Epithelial cell of proximal tubule (primary cell): ENCODE data around the gene ASB9. TPM values are rescaled to one million over a fixed set of nuclear protein-coding genes. Genes with fewer than 3 reads are reported as not detected.
"Not testable (repeated sequence)": the region's sequence is repeated elsewhere in the genome, so short reads cannot be mapped to it uniquely, and the experiment has no call there.

Experiments
- DNase-seq: peaks from one replicate; pipeline ENCODE4 v3.0.0-alpha.2; 2011; ENCODE audit warnings: low read depth
- H3K4me3 ChIP-seq: 2 replicates; pipeline ENCODE4 v1.5.1; 2011; ENCODE audit warnings: low read depth, mild to moderate bottlenecking, low read length
- CTCF ChIP-seq: conservative IDR thresholded peaks from 2 replicates; pipeline ENCODE4 v1.5.1; 2012; ENCODE audit warnings: low read depth, mild to moderate bottlenecking, low read length
- total RNA-seq: library from RNA; depleted of rRNA; stranded (reverse); fragments of >200 nt; gene quantifications from 2 replicates; pipeline ENCODE4 v1.2.3, GENCODE V29; 2015

The ASB9 gene
- 6.3 and 9.6 TPM in 2 replicates for total RNA-seq

GRCh38 chrX:15269618-15270521 is at the start of gene ASB9:
TSS of gene ASB9 (minus strand) at chrX:15270083. CDS start at chrX:15269874, 209 bp downstream.
- peak; percentile 86 for DNase-seq
- peak within 1 kb of the TSS; percentile 41 for H3K4me3 ChIP-seq
- TF ChIP-seq CTCF = no peak

GRCh38 chrX:15319075-15319474 is 49.2 kb upstream of the ASB9 start:
- TF ChIP-seq CTCF = no peak
- no peak for DNase-seq
- H3K4me3 ChIP-seq = no peak overlapping the region

- no peak for TF ChIP-seq CTCF
- H3K4me3 ChIP-seq = no peak within 1 kb of the TSS
- no peak for DNase-seq
These were observed 45.6 kb upstream of the ASB9 start, which contains the start of gene ASB11 for GRCh38 chrX:15315509-15315908. TSS of gene ASB11 (minus strand) at chrX:15315640. CDS start at chrX:15315605, 35 bp downstream.

- H3K4me3 ChIP-seq = no peak overlapping the region
- no peak for TF ChIP-seq CTCF
- DNase-seq = no peak
These were observed 44.6 kb upstream of the ASB9 start for GRCh38 chrX:15314472-15314871.

GRCh38 chrX:15311119-15311518 is 41.2 kb upstream of the ASB9 start:
- TF ChIP-seq CTCF = no peak

GRCh38 chrX:15310117-15310516 is 40.2 kb upstream of the ASB9 start:
- no peak for DNase-seq
- H3K4me3 ChIP-seq = no peak overlapping the region
- TF ChIP-seq CTCF = no peak

More at GRCh38 chrX:15311119-15311518, 41.2 kb upstream of the ASB9 start:
- DNase-seq = no peak
- no peak overlapping the region for H3K4me3 ChIP-seq

- DNase-seq, H3K4me3 ChIP-seq: not testable (repeated sequence)
These were observed 36.0 kb upstream of the ASB9 start for GRCh38 chrX:15305899-15306298.
